ENCODE data around the gene NARF.

- TF ChIP-seq POLR2AphosphoS5 (IDR thresholded peaks at IDR 0.05; ENCODE audit: insufficient read depth in 1 of 2, low read depth in 1 of 2), result no peak
- no peak for TF ChIP-seq CTCF (IDR thresholded peaks at IDR 0.05)
- TF ChIP-seq POLR2A (IDR thresholded peaks at IDR 0.05), result no peak
Measured at GRCh38 chr17:82491196-82491530, 32.6 kb downstream of the NARF start.
